GM12878 (cell line): Measurements from ENCODE around the gene ITPR2. TPM values are rescaled to one million over a fixed set of nuclear protein-coding genes. Genes with fewer than 3 reads are reported as not detected.
A peak's percentile ranks its signal among the peaks of the same experiment; 100 is the strongest.

ENCODE experiments used
- ATAC-seq: fragments of 200-7000 bp; cut with Tn5 transposase; 3 replicates; pipeline ENCODE4 v1.9.1; 2020; ENCODE audit warnings: mild to moderate bottlenecking, moderate library complexity
- BruUV-seq: library from RNA; stranded (reverse); fragments of 400-500 nt; replicated peaks from 2 replicates; lab custom pipeline; 2021; lab: Mats Ljungman, UMichigan
- CTCF ChIA-PET: fragments of 300-600 bp; sonication (Branson Sonifier 250); formaldehyde crosslinking; extraction: SDS; loops from one replicate; lab custom pipeline; 2021; ENCODE audit warnings: inconsistent platforms; lab: Yijun Ruan, JAX
- POLR2A ChIA-PET: fragments of 350-600 bp; formaldehyde crosslinking; extraction: SDS; loops from one replicate; lab custom pipeline; 2021; ENCODE audit warnings: inconsistent platforms; lab: Charles Lee
- RAD21 ChIA-PET: fragments of 300-600 bp; sonication (Branson Sonifier 250); formaldehyde crosslinking; loops from one replicate; lab custom pipeline; 2023; ENCODE audit warnings: antibody characterized with exemption; ENCODE audit not compliant: unreplicated experiment; lab: Charles Lee
- SMC1A ChIA-PET: fragments of 300-600 bp; sonication (Branson Sonifier 250); formaldehyde crosslinking; loops from one replicate; lab custom pipeline; 2023; ENCODE audit not compliant: unreplicated experiment, uncharacterized antibody; lab: Charles Lee
- DNase-seq: peaks from one replicate; pipeline ENCODE4 v3.0.0-alpha.2; 2011; ENCODE audit warnings: low read depth, low spot score
- FAIRE-seq: peaks from 3 replicates; lab custom pipeline; 2011; peaks lifted over from hg19 to GRCh38; lab: Jason Lieb, UNC
- H2AFZ ChIP-seq: 2 replicates; pipeline ENCODE4 v1.6.0; 2011; ENCODE audit warnings: low read depth, low read length, control low read depth; ENCODE audit not compliant: control insufficient read depth
- H3K27ac ChIP-seq: 2 replicates; pipeline ENCODE4 v1.5.1; 2011; ENCODE audit warnings: control low read depth; ENCODE audit not compliant: control insufficient read depth, insufficient read depth
- H3K27me3 ChIP-seq, 2 experiments: replicated peaks in 1 of 2; 2 replicates each; pipeline versions ENCODE4 v1.6.0 to v1.6.1; 2011; ENCODE audit warnings: low read length in 1 of 2; ENCODE audit not compliant: control insufficient read depth in 2 of 2, insufficient read depth in 2 of 2
- H3K36me3 ChIP-seq, 2 experiments: 2 replicates each; pipeline ENCODE4 v1.5.1; 2011; ENCODE audit warnings: low read length in 1 of 2; ENCODE audit not compliant: control insufficient read depth in 2 of 2, insufficient read depth in 2 of 2
- H3K4me1 ChIP-seq: 2 replicates; pipeline ENCODE4 v1.6.1; 2011; ENCODE audit warnings: mild to moderate bottlenecking, low read length, moderate library complexity, mixed read lengths; ENCODE audit not compliant: control insufficient read depth, insufficient read depth
- H3K4me2 ChIP-seq: 2 replicates; pipeline ENCODE4 v1.6.0; 2011; ENCODE audit warnings: control low read depth; ENCODE audit not compliant: control insufficient read depth, insufficient read depth
- H3K4me3 ChIP-seq: fragments of 200-600 bp; sonication (generic); 2 replicates; pipeline ENCODE4 v1.5.1; 2016
- H3K79me2 ChIP-seq: 2 replicates; pipeline ENCODE4 v1.6.0; 2011; ENCODE audit warnings: low read length; ENCODE audit not compliant: control insufficient read depth, insufficient read depth
- H3K9ac ChIP-seq: 2 replicates; pipeline ENCODE4 v1.8.0; 2011; ENCODE audit warnings: low read length, control low read depth, mixed read lengths; ENCODE audit not compliant: control insufficient read depth, insufficient read depth
- H3K9me3 ChIP-seq: replicated peaks from 3 replicates; pipeline ENCODE4 v1.5.1; 2011; ENCODE audit warnings: mild to moderate bottlenecking, low read length; ENCODE audit not compliant: control insufficient read depth, insufficient read depth
- H4K20me1 ChIP-seq: 2 replicates; pipeline ENCODE4 v1.6.0; 2011; ENCODE audit not compliant: control insufficient read depth, insufficient read depth
- CTCF ChIP-seq, 3 experiments: IDR thresholded peaks in 2 of 3; conservative IDR thresholded peaks in 1 of 3; 2 replicates each; pipeline ENCODE4 v1.5.1; 2011; ENCODE audit warnings: low read depth in 3 of 3, low read length in 3 of 3, mild to moderate bottlenecking in 3 of 3, control low read depth in 2 of 3, moderate library complexity in 2 of 3, inconsistent platforms in 1 of 3, mixed read lengths in 1 of 3; ENCODE audit not compliant: control insufficient read depth in 2 of 3, insufficient read depth in 1 of 3; ENCODE audit errors: extremely low read depth in 1 of 3
- EED ChIP-seq: sonication (generic); IDR thresholded peaks from 2 replicates; pipeline ENCODE4 v1.6.1; 2016; ENCODE audit warnings: antibody characterized with exemption, low read depth
- IKZF2 ChIP-seq, 2 experiments: fragments of 450-650 bp; IDR thresholded peaks; 2 replicates each; pipeline ENCODE4 v1.6.1; 2017; ENCODE audit warnings: mild to moderate bottlenecking in 2 of 2, moderate library complexity in 2 of 2
- RAD21 ChIP-seq: IDR thresholded peaks from 2 replicates; pipeline ENCODE4 v1.6.1; 2011; ENCODE audit warnings: mild to moderate bottlenecking, low read depth, low read length, moderate library complexity; ENCODE audit not compliant: insufficient read depth
- RELA ChIP-seq: fragments of 450-650 bp; IDR thresholded peaks from 2 replicates; pipeline ENCODE4 v1.8.0; 2014; ENCODE audit warnings: borderline replicate concordance; ENCODE audit not compliant: partially characterized antibody
- SMC3 ChIP-seq: IDR thresholded peaks from 2 replicates; pipeline ENCODE4 v1.6.1; 2011; ENCODE audit warnings: low read length, improper control_type of control experiment, borderline replicate concordance
- ZNF592 ChIP-seq: fragments of 450-650 bp; IDR thresholded peaks from 2 replicates; pipeline ENCODE4 v1.6.1; 2017; ENCODE audit warnings: mild to moderate bottlenecking, moderate library complexity
- WGBS: methylation state at CpG from one replicate; pipeline ENCODE4 v1.1.6; 2016; ENCODE audit warnings: low lambda C conversion rate; ENCODE audit not compliant: insufficient replicate concordance, insufficient coverage; ENCODE audit errors: missing lambda C conversion rate; 5-methylcytosine and 5-hydroxymethylcytosine counted together
- in situ Hi-C: fragments of 300-500 bp; cut with MboI; formaldehyde crosslinking; loops from 9 replicates; pipeline ENCODE4 v1.14.3; 2018; ENCODE audit warnings: mixed read lengths
- intact Hi-C: fragments of 100-400 bp; cut with micrococcal nuclease; formaldehyde crosslinking; loops from one replicate; pipeline ENCODE4 v1.14.2; 2022; ENCODE audit not compliant: unreplicated experiment
- polyA plus RNA-seq, 11 experiments: library from polyadenylated mRNA; depleted of rRNA in 4 of 11; unstranded in 6 of 11; stranded (reverse) in 5 of 11; fragments of >200 nt; fragmentation: Nextera tagmentation in 4 of 11; fragmentation: Illumina TruSeq in 1 of 11; extraction: Ambion mirVana in 4 of 11; extraction: Trizol in 1 of 11; gene quantifications; 1 replicate in 1 of 11; 2 replicates in 10 of 11; pipeline versions ENCODE4 v1.2.1 to v1.2.3, GENCODE V29; 2011 to 2016; ENCODE audit warnings: inconsistent platforms in 2 of 11, missing spikeins in 2 of 11, low read depth in 1 of 11
- total RNA-seq, 4 experiments: library from RNA; depleted of rRNA in 3 of 4; stranded (reverse); fragments of >200 nt in 3 of 4; fragmentation: Illumina TruSeq in 1 of 4; extraction: Trizol in 1 of 4; gene quantifications; 2 replicates each; pipeline versions ENCODE4 v1.2.1 to v1.2.3, GENCODE V29; 2013 to 2021

The ITPR2 gene
- total and polyA plus RNA-seq, 10 of the 15 experiments (the other 5 are each of a cell fraction or from before 2014, with no cell fraction given): 7.5 to 76.2 (median 47.1) TPM

GRCh38 chr12:26845057-26845666 lies 12.2 kb upstream of the ITPR2 start:
- Histone ChIP-seq H3K27me3 (no peaks in the 10 kb centered on the region), H3K9ac (no peak overlapping the region), H3K9me3 (no peaks in the 10 kb centered on the region; the same call in 2 of the 3 replicates), H2AFZ (0 out of 2 replicates have a peak overlapping the region, but pooled peaks have one; percentile 21), H3K4me1 (peaks cover 10% of the 10 kb centered on the region), H3K27ac (no peak overlapping the region), H3K4me2 (peak overlapping the region; percentile 32; the same call in 1 of the 2 replicates), H3K36me3 (no peaks in the 10 kb centered on the region), H4K20me1 (no peaks in the 10 kb centered on the region), H3K79me2 (no peaks in the 10 kb centered on the region), H3K4me3 (no peak overlapping the region)
- DNase-seq: no peak
- no peak for FAIRE-seq
- ChIA-PET SMC1A (interaction anchor here (0.6 to 3.5 kb wide), 14 partner anchors 10 to 160 kb away, joined by 3 to 29 read pairs (median 4); partner anchors contain the start of gene ITPR2), POLR2A (interaction anchor here (0.8 to 2.1 kb wide), 3 partner anchors 12 to 104 kb away, joined by 3 to 15 read pairs (median 3); partner anchors contain the start of gene ITPR2), RAD21 (interaction anchor here (0.8 to 4.9 kb wide), 9 partner anchors 12 to 272 kb away, joined by 3 to 51 read pairs (median 3); partner anchors contain the start of gene ITPR2), CTCF (interaction anchor here (0.6 to 13.4 kb wide), 23 partner anchors 10 to 493 kb away, joined by 3 to 158 read pairs (median 5); partner anchors contain the start of gene ITPR2)
- ATAC-seq: peak; percentile 43; the same call in 2 of the 3 replicates
- peak; percentile 38 to 59 (median 56) for TF ChIP-seq CTCF (IDR thresholded peaks at IDR 0.05 in 2 of 3, conservative IDR thresholded peaks at IDR 0.05 in 1 of 3; ENCODE audit: control insufficient read depth in 2 of 3, extremely low read depth in 1 of 3, insufficient read depth in 1 of 3, low read depth in 3 of 3, low read length in 3 of 3)
- peak; percentile 44; the same call in 1 of the 2 replicates for TF ChIP-seq SMC3
- no peak for TF ChIP-seq ZNF592
- TF ChIP-seq RAD21: peak; percentile 58
- TF ChIP-seq IKZF2 (IDR thresholded peaks at IDR 0.05): peak in 1 of 2 experiments; percentile 37; a peak in 1 of 4 replicates
- no peak for TF ChIP-seq RELA
- TF ChIP-seq EED: 0 out of 2 replicates have a peak, but pooled peaks have one; percentile 18
- intact Hi-C loops (no loop called here), in situ Hi-C loops (no loop called here)
- no TSS peak for BruUV-seq
- WGBS: 11% methylated on average over 11 of the region's 11 CpGs
